Endothelial cell of umbilical vein (primary cell): ENCODE results near the gene TUBGCP3.

Experiments used
- CTCF ChIP-seq, 2 donors: IDR thresholded peaks; 1 replicate in 1 of 2; 2 replicates in 1 of 2; pipeline ENCODE4 v1.5.1; 2011; ENCODE audit warnings: low read length in 2 of 2, mild to moderate bottlenecking in 2 of 2, moderate library complexity in 2 of 2, control low read depth in 1 of 2, inconsistent platforms in 1 of 2, low read depth in 1 of 2; ENCODE audit not compliant: insufficient read depth in 1 of 2; ENCODE audit errors: extremely low read depth in 1 of 2
- FOS ChIP-seq: IDR thresholded peaks from 2 replicates; pipeline ENCODE4 v1.6.1; 2011; ENCODE audit warnings: mild to moderate bottlenecking, low read length, moderate library complexity, borderline replicate concordance; ENCODE audit not compliant: insufficient read depth

- TF ChIP-seq CTCF (IDR thresholded peaks at IDR 0.05; ENCODE audit: extremely low read depth in 1 of 2, insufficient read depth in 1 of 2, low read depth in 1 of 2, low read length in 2 of 2): no peak
- TF ChIP-seq FOS: no peak
Measured at GRCh38 chr13:112567161-112567862, 20.6 kb downstream of the TUBGCP3 start.
